Endothelial cell of umbilical vein (primary cell): ENCODE data around the gene SLC25A43.

ENCODE experiments used
- EZH2 ChIP-seq: IDR thresholded peaks from 2 replicates; pipeline ENCODE4 v1.6.1; 2012; ENCODE audit warnings: borderline replicate concordance, low read depth, mild to moderate bottlenecking, moderate library complexity, low read length, inconsistent platforms; ENCODE audit not compliant: severe bottlenecking
- FOS ChIP-seq: IDR thresholded peaks from 2 replicates; pipeline ENCODE4 v1.6.1; 2011; ENCODE audit warnings: mild to moderate bottlenecking, low read length, moderate library complexity, borderline replicate concordance; ENCODE audit not compliant: insufficient read depth
- MAX ChIP-seq: IDR thresholded peaks from 2 replicates; pipeline ENCODE4 v1.6.1; 2011; ENCODE audit not compliant: insufficient read depth, insufficient read length
- MYC ChIP-seq: IDR thresholded peaks from one replicate; pipeline ENCODE4 v1.6.1; 2011; ENCODE audit warnings: mild to moderate bottlenecking, low read depth, low read length
- POLR2A ChIP-seq: IDR thresholded peaks from 2 replicates; pipeline ENCODE4 v1.6.1; 2012; ENCODE audit warnings: low read depth, mild to moderate bottlenecking, control low read depth, low read length
- TF ChIP-seq, protein P1 (sequence below), 2 donors: IDR thresholded peaks; 1 replicate in 1 of 2; 2 replicates in 1 of 2; pipeline ENCODE4 v1.5.1; 2011; ENCODE audit warnings: low read length in 2 of 2, mild to moderate bottlenecking in 2 of 2, moderate library complexity in 2 of 2, control low read depth in 1 of 2, inconsistent platforms in 1 of 2, low read depth in 1 of 2; ENCODE audit not compliant: insufficient read depth in 1 of 2; ENCODE audit errors: extremely low read depth in 1 of 2

GRCh38 chrX:119419898-119420297 lies 20.8 kb downstream of the SLC25A43 start:
- TF ChIP-seq, protein P1, sequence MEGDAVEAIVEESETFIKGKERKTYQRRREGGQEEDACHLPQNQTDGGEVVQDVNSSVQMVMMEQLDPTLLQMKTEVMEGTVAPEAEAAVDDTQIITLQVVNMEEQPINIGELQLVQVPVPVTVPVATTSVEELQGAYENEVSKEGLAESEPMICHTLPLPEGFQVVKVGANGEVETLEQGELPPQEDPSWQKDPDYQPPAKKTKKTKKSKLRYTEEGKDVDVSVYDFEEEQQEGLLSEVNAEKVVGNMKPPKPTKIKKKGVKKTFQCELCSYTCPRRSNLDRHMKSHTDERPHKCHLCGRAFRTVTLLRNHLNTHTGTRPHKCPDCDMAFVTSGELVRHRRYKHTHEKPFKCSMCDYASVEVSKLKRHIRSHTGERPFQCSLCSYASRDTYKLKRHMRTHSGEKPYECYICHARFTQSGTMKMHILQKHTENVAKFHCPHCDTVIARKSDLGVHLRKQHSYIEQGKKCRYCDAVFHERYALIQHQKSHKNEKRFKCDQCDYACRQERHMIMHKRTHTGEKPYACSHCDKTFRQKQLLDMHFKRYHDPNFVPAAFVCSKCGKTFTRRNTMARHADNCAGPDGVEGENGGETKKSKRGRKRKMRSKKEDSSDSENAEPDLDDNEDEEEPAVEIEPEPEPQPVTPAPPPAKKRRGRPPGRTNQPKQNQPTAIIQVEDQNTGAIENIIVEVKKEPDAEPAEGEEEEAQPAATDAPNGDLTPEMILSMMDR (IDR thresholded peaks at IDR 0.05; ENCODE audit: extremely low read depth in 1 of 2, insufficient read depth in 1 of 2, low read depth in 1 of 2, low read length in 2 of 2) = no peak
- TF ChIP-seq POLR2A (no peak), EZH2 (no peak), MYC (no peak), MAX (no peak), FOS (no peak)
